Measurements from ENCODE around the gene CYP17A1. TPM values are rescaled to one million over a fixed set of nuclear protein-coding genes. Genes with fewer than 3 reads are reported as not detected.

Gene CYP17A1
- total RNA-seq, 1 donor from 2014 or later, result not detected

- peaks cover 21% of the 10 kb centered on the region for H3K4me1 Mint-ChIP-seq
- H3K27ac Mint-ChIP-seq, result peak overlapping the region; percentile 16
- intact Hi-C loops (cut with micrococcal nuclease), result no loop called here
- peaks cover 16% of the 10 kb centered on the region for H3K36me3 Mint-ChIP-seq (ENCODE audit: low read depth)
- H3K9me3 Mint-ChIP-seq, result no peaks in the 10 kb centered on the region
- H3K27me3 Mint-ChIP-seq, result no peaks in the 10 kb centered on the region
- no peak for DNase-seq
- H3K4me3 Mint-ChIP-seq, result no peak overlapping the region
Measured at GRCh38 chr10:102782673-102783551, 54.3 kb downstream of the CYP17A1 start.

- H3K27ac Mint-ChIP-seq, result no peak overlapping the region
- H3K27me3 Mint-ChIP-seq, result no peaks in the 10 kb centered on the region
- peaks cover 23% of the 10 kb centered on the region for H3K4me1 Mint-ChIP-seq
- intact Hi-C loops (cut with micrococcal nuclease), result no loop called here
- peaks cover 17% of the 10 kb centered on the region for H3K36me3 Mint-ChIP-seq (ENCODE audit: low read depth)
- no peaks in the 10 kb centered on the region for H3K9me3 Mint-ChIP-seq
- H3K4me3 Mint-ChIP-seq, result no peak overlapping the region
- no peak for DNase-seq
Measured at GRCh38 chr10:102781921-102782557, 55.2 kb downstream of the CYP17A1 start.

- no peak overlapping the region for H3K4me3 Mint-ChIP-seq
- no peak overlapping the region for H3K27ac Mint-ChIP-seq
- no peaks in the 10 kb centered on the region for H3K9me3 Mint-ChIP-seq
- H3K4me1 Mint-ChIP-seq, result peaks cover 24% of the 10 kb centered on the region
- intact Hi-C loops (cut with micrococcal nuclease), result no loop called here
- H3K27me3 Mint-ChIP-seq, result no peaks in the 10 kb centered on the region
- no peak for DNase-seq
- H3K36me3 Mint-ChIP-seq (ENCODE audit: low read depth), result peaks cover 17% of the 10 kb centered on the region
Measured at GRCh38 chr10:102781090-102781920, 55.9 kb downstream of the CYP17A1 start.

Other genes starting within 250 kb of the CYP17A1 start
- gene TRIM8, start 192.9 kb downstream of the CYP17A1 start, total RNA-seq, result 85.5 and 85.7 TPM in 2 replicates
- 6.3 and 6.4 TPM in 2 replicates for gene ARL3, start 123.0 kb downstream of the CYP17A1 start, total RNA-seq
- 38.7 TPM in 2 replicates for gene SFXN2, start 122.8 kb downstream of the CYP17A1 start, total RNA-seq
- gene WBP1L, start 93.5 kb downstream of the CYP17A1 start, total RNA-seq, result 15.6 and 15.8 TPM in 2 replicates
- gene BORCS7, start 16.8 kb upstream of the CYP17A1 start, total RNA-seq, result 8.1 and 9.8 TPM in 2 replicates
- gene AS3MT, start 32.1 kb upstream of the CYP17A1 start, total RNA-seq, result 0.57 and 0.79 TPM in 2 replicates
- gene CNNM2, start 80.9 kb upstream of the CYP17A1 start, total RNA-seq, result 5.6 and 6.7 TPM in 2 replicates